ENCODE results near the gene C11orf87.

The C11orf87 gene

DNA sequence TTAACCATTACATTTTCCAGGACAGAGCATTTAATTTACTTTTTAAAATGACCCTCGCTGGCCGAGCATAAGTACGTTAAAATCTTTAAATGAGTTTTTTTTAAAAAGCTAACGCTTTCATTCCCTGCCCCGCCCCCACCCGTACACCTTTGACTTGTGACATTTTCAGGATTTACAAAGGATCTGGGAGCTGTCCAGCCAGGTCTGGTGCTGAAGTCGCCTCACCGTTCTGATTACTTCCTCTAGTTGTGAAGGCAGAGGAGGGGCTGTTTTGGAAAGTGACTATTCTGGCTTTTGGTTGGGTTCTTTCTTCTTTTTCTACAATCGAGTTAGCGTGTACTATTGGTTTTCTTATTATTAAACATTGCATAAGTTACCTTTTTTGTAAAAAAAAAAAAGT is 2.9 kb downstream of the C11orf87 start:
- Mint-ChIP-seq H3K36me3 (ENCODE audit: low read depth) (no peaks in the 10 kb centered on the region), H3K4me3 (no peak overlapping the region), H3K9me3 (no peaks in the 10 kb centered on the region), H3K27me3 (peaks cover 42% of the 10 kb centered on the region), H3K27ac (no peak overlapping the region), H3K4me1 (ENCODE audit: low read depth) (no peaks in the 10 kb centered on the region)
- intact Hi-C loops (cut with micrococcal nuclease) = no loop called here

DNA sequence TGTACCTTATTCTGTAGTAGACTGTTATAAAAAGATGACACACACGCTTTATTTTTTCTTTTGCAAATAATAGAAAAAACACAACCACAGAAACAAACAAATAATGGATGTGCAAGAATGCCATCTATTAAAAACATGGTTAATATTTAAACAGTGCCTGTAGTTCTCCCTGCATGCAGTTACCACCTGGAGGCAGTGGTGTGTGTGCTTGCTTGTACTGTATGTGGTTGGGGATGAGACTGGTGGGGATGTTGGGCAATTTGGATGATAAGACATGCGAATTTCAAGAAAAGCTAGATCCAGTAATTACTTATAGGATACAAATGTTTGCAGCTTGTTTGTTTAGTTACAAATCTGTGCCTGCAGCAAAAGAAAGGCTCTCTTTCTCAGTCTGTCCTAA is 3.6 kb downstream of the C11orf87 start:
- intact Hi-C loops (cut with micrococcal nuclease) = no loop called here
- Mint-ChIP-seq H3K27ac (no peak overlapping the region), H3K27me3 (peaks cover 42% of the 10 kb centered on the region), H3K4me1 (ENCODE audit: low read depth) (no peaks in the 10 kb centered on the region), H3K9me3 (no peaks in the 10 kb centered on the region), H3K36me3 (ENCODE audit: low read depth) (no peaks in the 10 kb centered on the region), H3K4me3 (no peak overlapping the region)

DNA sequence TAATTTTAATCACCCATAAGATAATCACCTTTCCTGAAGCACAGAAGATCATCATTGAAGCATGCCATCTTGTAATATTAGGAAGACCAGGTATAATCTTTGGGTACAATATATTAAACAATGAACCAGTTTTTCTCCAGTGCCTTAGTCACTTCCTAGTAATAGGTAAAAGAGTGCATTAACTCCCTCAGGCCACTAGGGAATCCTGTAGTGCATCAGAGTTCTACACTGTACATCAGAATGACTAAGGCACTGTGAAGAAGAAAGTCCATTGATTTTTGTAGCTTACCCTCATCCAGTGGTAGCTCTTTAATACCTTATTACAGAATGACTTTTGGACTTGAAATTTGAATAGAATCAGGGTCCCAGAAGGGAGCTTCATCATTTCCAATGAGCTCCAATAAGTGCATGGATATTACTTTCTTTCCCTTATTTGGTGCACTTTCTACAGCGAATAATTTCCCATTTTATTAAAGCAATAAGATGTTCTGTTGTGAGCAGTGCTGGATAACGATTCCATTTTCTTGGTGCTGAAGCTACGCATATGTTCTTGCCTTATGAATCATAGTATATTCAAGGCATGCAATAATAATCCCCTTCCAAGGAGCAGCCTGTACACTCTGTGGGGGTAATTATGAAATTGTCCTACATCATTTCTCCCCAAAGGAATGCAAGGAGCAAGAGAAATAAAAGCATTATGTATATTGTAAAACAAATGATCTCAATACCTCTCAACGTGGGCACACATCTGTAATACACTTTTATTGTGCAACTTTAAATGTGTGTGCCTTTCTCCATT is 4.7 kb downstream of the C11orf87 start:
- Mint-ChIP-seq H3K4me3 (no peak overlapping the region), H3K27ac (no peak overlapping the region), H3K9me3 (no peaks in the 10 kb centered on the region), H3K27me3 (peaks cover 36% of the 10 kb centered on the region), H3K4me1 (ENCODE audit: low read depth) (no peaks in the 10 kb centered on the region), H3K36me3 (ENCODE audit: low read depth) (no peaks in the 10 kb centered on the region)
- intact Hi-C loops (cut with micrococcal nuclease) = no loop called here

DNA sequence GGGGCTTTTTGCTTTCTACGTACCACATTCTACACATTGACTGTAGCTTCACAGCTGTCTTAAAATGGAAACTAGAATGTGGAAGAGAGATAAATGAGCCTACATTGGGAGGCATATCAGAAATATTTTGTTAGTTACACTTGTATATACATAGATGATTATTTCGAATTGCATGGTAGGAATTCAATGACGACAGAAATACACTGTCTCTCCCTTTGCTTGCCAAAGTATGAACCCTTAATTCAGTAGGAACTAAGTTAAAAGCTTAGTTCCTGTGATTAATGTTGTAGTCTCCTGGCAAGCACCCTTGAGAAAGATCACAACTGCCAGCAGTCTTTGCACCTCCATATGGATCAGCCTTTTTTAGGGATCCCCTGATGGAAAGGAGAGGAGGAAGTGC is 10.1 kb downstream of the C11orf87 start:
- H3K36me3 Mint-ChIP-seq (ENCODE audit: low read depth) = no peaks in the 10 kb centered on the region
- intact Hi-C loops (cut with micrococcal nuclease) = no loop called here
- H3K4me1 Mint-ChIP-seq (ENCODE audit: low read depth) = no peaks in the 10 kb centered on the region
- no peak overlapping the region for H3K27ac Mint-ChIP-seq
- no peaks in the 10 kb centered on the region for H3K27me3 Mint-ChIP-seq
- H3K4me3 Mint-ChIP-seq = no peak overlapping the region
- no peaks in the 10 kb centered on the region for H3K9me3 Mint-ChIP-seq

DNA sequence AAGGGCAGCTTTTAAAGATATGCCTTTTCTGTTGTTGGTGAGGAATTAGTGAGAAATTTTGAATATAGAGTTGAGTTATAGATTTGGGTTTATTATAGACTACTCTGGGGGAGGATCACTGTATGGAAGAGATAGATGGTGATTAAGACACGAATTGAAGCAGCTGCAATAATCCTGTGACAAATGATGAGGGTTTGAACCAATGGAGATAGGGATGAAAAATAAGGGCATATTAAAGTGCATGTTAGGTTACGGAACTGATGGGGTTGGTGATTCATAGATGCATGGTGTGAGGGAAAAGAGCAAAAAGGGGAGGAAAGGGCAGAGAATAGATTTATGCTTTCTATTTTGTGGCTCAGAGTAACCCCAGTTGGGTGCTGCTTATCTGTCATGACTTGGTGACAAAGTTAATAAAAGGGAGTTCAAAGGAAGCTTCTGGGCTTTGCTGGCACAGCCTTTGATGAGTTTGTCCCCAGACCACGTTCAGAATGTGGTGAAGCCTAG is 11.8 kb downstream of the C11orf87 start:
- intact Hi-C loops (cut with micrococcal nuclease) = no loop called here
- Mint-ChIP-seq H3K36me3 (ENCODE audit: low read depth) (no peaks in the 10 kb centered on the region), H3K27ac (no peak overlapping the region), H3K4me3 (no peak overlapping the region), H3K4me1 (ENCODE audit: low read depth) (no peaks in the 10 kb centered on the region), H3K27me3 (no peaks in the 10 kb centered on the region), H3K9me3 (no peaks in the 10 kb centered on the region)

DNA sequence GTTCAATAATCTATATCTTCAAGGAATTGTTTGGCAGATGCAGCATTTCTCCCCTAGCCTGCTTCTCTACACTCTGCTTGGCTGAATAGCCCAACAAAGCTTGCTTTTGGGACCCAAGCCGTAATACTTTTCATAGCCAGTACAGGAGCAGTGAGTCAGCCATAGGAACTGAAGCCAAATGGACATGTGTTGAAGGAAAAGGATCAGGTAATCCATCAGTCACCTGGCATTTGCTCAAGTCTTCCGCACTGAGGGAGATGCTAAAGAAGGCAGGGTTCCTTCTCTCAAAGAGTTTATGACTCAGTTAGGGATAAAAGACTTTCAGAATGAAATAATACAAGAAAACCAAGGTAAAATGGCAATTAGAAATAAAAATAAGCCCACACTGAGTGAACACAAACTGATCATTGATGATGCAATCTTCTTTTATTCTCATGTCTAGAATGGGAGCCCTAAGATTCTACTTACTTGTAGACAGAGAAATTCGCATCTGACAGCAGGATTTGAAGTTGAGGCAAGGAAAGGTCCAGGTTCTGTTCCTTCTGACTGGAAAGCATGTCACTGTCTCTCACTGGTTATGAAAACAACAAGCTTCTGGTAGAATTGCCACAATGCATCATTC is 13.2 kb downstream of the C11orf87 start:
- Mint-ChIP-seq H3K27ac (no peak overlapping the region), H3K4me1 (ENCODE audit: low read depth) (no peaks in the 10 kb centered on the region), H3K36me3 (ENCODE audit: low read depth) (no peaks in the 10 kb centered on the region), H3K9me3 (no peaks in the 10 kb centered on the region), H3K27me3 (no peaks in the 10 kb centered on the region), H3K4me3 (no peak overlapping the region)
- intact Hi-C loops (cut with micrococcal nuclease) = no loop called here

DNA sequence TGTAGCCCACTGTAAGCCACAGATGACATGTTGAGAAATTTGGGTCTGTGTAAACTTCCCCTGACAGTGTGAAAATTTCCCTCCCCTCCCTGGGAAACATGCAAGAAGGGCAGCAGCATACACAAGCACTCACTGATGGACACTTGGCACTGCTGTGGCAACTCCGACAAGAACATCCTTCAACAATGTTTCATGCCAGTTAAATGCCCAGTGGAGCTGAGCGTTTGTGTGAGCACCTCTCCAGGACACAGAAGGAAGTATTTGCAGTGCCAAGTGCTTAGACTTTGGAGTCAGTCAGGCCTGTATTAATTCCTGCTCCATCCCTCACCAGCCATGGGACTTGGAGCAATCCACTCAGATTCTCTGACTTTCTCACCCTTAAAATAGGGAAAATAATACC is 17.7 kb downstream of the C11orf87 start:
- Mint-ChIP-seq H3K36me3 (ENCODE audit: low read depth) (no peaks in the 10 kb centered on the region), H3K27me3 (no peaks in the 10 kb centered on the region), H3K27ac (no peak overlapping the region), H3K4me3 (no peak overlapping the region), H3K4me1 (ENCODE audit: low read depth) (no peaks in the 10 kb centered on the region), H3K9me3 (peaks cover 8% of the 10 kb centered on the region)
- intact Hi-C loops (cut with micrococcal nuclease) = no loop called here

DNA sequence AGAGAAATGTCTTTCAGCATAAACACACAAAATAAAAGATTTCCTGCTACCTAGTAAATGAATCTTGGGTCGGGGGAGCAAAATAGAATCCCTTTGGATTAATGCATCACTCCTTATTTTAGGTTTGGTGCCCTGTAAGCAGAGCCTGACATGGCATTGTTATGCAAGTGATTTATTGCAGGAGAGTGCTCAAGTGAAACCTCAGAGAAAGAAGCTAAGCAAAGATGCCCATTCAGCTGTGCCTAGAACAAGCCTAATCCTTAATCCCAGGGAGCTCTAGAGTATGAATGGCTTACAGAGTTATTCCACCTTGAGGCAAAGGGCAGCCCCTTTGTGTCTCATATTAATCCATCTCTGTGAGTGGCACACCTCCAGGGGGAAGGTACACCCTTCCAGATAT is 21.1 kb downstream of the C11orf87 start:
- intact Hi-C loops (cut with micrococcal nuclease) = no loop called here
- H3K27me3 Mint-ChIP-seq = no peaks in the 10 kb centered on the region
- H3K4me3 Mint-ChIP-seq = no peak overlapping the region
- H3K36me3 Mint-ChIP-seq (ENCODE audit: low read depth) = no peaks in the 10 kb centered on the region
- no peaks in the 10 kb centered on the region for H3K4me1 Mint-ChIP-seq (ENCODE audit: low read depth)
- H3K27ac Mint-ChIP-seq = no peak overlapping the region
- H3K9me3 Mint-ChIP-seq = peaks cover 13% of the 10 kb centered on the region

DNA sequence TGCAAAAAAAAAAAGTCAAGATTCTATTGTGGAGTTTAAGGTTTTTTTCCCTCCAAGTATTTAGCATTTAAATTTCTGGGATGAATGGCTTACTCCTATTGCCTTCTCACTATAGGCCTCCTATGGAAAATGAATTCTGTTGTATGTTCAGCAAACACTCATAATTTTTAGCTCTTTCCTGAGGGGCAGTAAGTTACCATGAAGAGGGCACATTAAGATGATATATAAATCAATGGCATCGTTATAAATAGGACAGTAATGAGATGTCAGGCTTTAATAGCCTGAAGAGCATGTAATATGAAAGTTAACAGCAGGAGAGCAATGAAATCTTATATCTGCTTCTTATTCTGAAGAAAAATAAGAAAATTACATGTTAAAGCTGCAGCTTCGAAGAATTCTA is 32.9 kb downstream of the C11orf87 start:
- H3K36me3 Mint-ChIP-seq (ENCODE audit: low read depth) = no peaks in the 10 kb centered on the region
- no peaks in the 10 kb centered on the region for H3K27me3 Mint-ChIP-seq
- H3K9me3 Mint-ChIP-seq = peaks cover 20% of the 10 kb centered on the region
- no peak overlapping the region for H3K4me3 Mint-ChIP-seq
- no peak overlapping the region for H3K27ac Mint-ChIP-seq
- no peaks in the 10 kb centered on the region for H3K4me1 Mint-ChIP-seq (ENCODE audit: low read depth)
- intact Hi-C loops (cut with micrococcal nuclease) = no loop called here
